Psoas muscle (tissue), 8 donors: ENCODE measurements around the gene BANF2. TPM values are rescaled to one million over a fixed set of nuclear protein-coding genes. Genes with fewer than 3 reads are reported as not detected.
A peak's percentile ranks its signal among the peaks of the same experiment; 100 is the strongest.

ENCODE experiments used
- ATAC-seq, 4 donors: fragments of 200-7000 bp; cut with Tn5 transposase; one replicate each; pipeline ENCODE4 v1.9.1; 2020; ENCODE audit warnings: moderate library complexity in 3 of 4, mild to moderate bottlenecking in 2 of 4
- DNase-seq, 2 donors: peaks; one replicate each; pipeline ENCODE4 v3.0.0-alpha.2; 2020
- H3K27ac ChIP-seq: fragments of 200-600 bp; one replicate; pipeline ENCODE4 v1.8.0; 2022
- H3K27me3 ChIP-seq, 3 donors: fragments of 200-600 bp in 1 of 3; one replicate each; pipeline versions ENCODE4 v1.6.1 to v1.8.0; 2013 to 2022; ENCODE audit warnings: low read length in 2 of 3, mild to moderate bottlenecking in 2 of 3, moderate library complexity in 1 of 3; ENCODE audit not compliant: insufficient read depth in 3 of 3
- H3K36me3 ChIP-seq, 2 donors: fragments of 200-600 bp in 1 of 2; one replicate each; pipeline versions ENCODE4 v1.6.1 to v1.8.0; 2013 to 2022; ENCODE audit warnings: low read depth in 1 of 2, mild to moderate bottlenecking in 1 of 2, moderate library complexity in 1 of 2; ENCODE audit not compliant: insufficient read depth in 1 of 2
- H3K4me1 ChIP-seq: fragments of 200-600 bp; one replicate; pipeline ENCODE4 v1.8.0; 2022
- H3K4me3 ChIP-seq: fragments of 200-600 bp; one replicate; pipeline ENCODE4 v1.8.0; 2022; ENCODE audit warnings: mild to moderate bottlenecking
- H3K9me3 ChIP-seq: fragments of 200-600 bp; one replicate; pipeline ENCODE4 v1.8.0; 2022
- WGBS, 3 donors: extraction: QIAGEN DNeasy Blood & Tissue Kit; methylation state at CpG; one replicate each; pipeline versions ENCODE4 v1.1.6 to v1.1.7; 2013; 5-methylcytosine and 5-hydroxymethylcytosine counted together
- intact Hi-C, 2 donors: fragments of 100-400 bp; cut with DNase I; formaldehyde crosslinking; loops; one replicate each; pipeline versions ENCODE4 v1.11.0 to v1.14.2; 2022
- polyA plus RNA-seq, 3 donors: library from polyadenylated mRNA; stranded (reverse); fragments of 200-250 nt; gene quantifications; one replicate each; pipeline ENCODE4 v1.2.3, GENCODE V29; 2013
- total RNA-seq, 4 donors: library from RNA; stranded (reverse); fragmentation: NEBNext Ultra II Directional in 2 of 4; extraction: Animal tissue kit (Norgen Biotek cat#: 25700) in 2 of 4; gene quantifications; one replicate each; pipeline versions ENCODE4 v1.2.1 to v1.2.4, GENCODE V29; 2021 to 2023
- TF ChIP-seq, protein P1 (sequence below): fragments of 200-600 bp; IDR thresholded peaks from one replicate; pipeline ENCODE4 v1.8.0; 2022; ENCODE audit warnings: antibody characterized with exemption
- donor health status: healthy with polysubstance abuse.
- donor health status: DM: no; HTN: no; CAD: no; lungs with moderate emphysema.
- donor health status: Bipolar disorder and iron deficiency.
- donor health status: healthy.
- donor health status: DM: yes; HTN: yes; CAD: no.
- donor health status: DM: no; HTN: no; CAD: no.
- donor health status: DM: no; HTN: no; CAD: no.
- donor health status: DM: yes; HTN: yes; CAD: no.

The BANF2 gene
- total and polyA plus RNA-seq, 7 donors = not detected

DNA sequence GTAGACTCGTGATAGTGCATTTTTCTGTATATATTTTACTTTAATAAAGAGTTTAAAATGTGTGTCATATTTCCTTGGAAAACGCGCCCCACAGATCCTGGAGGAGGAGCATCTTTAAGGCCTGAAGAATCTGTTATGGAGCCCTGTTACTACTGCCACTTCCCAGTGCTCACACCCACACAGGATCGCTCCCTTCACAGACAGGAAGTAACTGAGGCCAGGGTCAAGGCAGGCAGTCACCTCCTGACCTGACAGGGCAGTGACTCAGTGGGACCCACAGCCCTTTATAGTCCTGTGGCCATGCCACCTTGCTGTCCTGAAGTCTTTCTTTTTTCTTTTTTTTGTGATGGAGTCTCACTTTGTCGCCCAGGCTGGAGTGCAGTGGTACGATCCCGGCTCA is 26.7 kb upstream of the BANF2 start:
- Histone ChIP-seq H3K27ac (no peak overlapping the region), H3K36me3 (no peaks in the 10 kb centered on the region), H3K9me3 (no peaks in the 10 kb centered on the region), H3K4me1 (peaks cover 12% of the 10 kb centered on the region), H3K27me3 (no peaks in the 10 kb centered on the region), H3K4me3 (no peak overlapping the region)
- WGBS, 3 donors = 90 to 93% (median 90%) methylated on average over 7 of the region's 7 CpGs
- TF ChIP-seq, protein P1, sequence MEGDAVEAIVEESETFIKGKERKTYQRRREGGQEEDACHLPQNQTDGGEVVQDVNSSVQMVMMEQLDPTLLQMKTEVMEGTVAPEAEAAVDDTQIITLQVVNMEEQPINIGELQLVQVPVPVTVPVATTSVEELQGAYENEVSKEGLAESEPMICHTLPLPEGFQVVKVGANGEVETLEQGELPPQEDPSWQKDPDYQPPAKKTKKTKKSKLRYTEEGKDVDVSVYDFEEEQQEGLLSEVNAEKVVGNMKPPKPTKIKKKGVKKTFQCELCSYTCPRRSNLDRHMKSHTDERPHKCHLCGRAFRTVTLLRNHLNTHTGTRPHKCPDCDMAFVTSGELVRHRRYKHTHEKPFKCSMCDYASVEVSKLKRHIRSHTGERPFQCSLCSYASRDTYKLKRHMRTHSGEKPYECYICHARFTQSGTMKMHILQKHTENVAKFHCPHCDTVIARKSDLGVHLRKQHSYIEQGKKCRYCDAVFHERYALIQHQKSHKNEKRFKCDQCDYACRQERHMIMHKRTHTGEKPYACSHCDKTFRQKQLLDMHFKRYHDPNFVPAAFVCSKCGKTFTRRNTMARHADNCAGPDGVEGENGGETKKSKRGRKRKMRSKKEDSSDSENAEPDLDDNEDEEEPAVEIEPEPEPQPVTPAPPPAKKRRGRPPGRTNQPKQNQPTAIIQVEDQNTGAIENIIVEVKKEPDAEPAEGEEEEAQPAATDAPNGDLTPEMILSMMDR = no peak
- intact Hi-C loops = no loop called here
- no peak for DNase-seq
- ATAC-seq = no peak

DNA sequence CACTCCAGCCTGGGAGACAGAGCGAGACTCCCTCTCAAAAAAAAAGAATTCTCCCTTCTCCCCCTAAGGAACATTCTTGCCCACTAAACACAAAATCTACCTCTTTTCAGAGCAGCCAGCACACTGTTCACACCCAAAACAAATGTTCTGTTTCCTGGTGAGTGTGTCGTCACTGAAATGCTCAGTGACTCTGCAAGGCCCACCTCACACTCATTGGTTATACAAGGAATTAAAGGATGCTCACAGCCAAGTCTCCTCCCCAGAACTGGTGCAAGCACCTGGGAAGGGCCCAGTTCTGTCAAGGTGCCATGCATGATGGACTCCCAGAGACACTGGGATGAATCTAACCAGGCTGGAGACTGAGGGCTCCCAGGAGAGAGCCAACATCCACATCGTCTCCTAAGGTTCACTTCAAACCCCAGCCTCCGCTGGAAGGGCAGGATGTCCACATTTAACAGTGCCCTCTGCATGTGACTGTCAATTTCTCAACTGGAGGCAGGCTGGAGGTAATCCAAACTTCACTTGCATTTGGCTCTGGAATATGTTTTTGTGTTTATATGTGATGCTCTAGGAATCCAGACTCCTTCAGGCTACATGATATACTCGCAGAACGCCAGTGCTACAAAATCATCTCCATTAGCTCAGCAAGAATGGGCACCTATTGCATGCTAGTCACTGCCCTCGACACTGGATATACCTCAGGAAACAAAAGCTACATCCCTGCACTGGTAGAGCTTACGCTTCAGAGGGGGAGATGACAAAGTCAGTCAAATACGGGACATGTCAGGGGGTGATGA is 24.8 kb upstream of the BANF2 start:
- no peak overlapping the region for H3K27ac ChIP-seq
- TF ChIP-seq, protein P1 = no peak
- H3K27me3 ChIP-seq = no peaks in the 10 kb centered on the region
- ATAC-seq (peak in 3 of 4 donors; percentile 16 to 52 (median 23)), DNase-seq (no peak)
- WGBS, 3 donors = 45 to 59% (median 47%) methylated on average over 9 of the region's 9 CpGs
- H3K36me3 ChIP-seq = peaks cover 0 to 6% of the 10 kb centered on the region in 2 donors
- H3K4me3 ChIP-seq = no peak overlapping the region
- intact Hi-C loops = no loop called here
- H3K4me1 ChIP-seq = peaks cover 15% of the 10 kb centered on the region
- no peaks in the 10 kb centered on the region for H3K9me3 ChIP-seq

DNA sequence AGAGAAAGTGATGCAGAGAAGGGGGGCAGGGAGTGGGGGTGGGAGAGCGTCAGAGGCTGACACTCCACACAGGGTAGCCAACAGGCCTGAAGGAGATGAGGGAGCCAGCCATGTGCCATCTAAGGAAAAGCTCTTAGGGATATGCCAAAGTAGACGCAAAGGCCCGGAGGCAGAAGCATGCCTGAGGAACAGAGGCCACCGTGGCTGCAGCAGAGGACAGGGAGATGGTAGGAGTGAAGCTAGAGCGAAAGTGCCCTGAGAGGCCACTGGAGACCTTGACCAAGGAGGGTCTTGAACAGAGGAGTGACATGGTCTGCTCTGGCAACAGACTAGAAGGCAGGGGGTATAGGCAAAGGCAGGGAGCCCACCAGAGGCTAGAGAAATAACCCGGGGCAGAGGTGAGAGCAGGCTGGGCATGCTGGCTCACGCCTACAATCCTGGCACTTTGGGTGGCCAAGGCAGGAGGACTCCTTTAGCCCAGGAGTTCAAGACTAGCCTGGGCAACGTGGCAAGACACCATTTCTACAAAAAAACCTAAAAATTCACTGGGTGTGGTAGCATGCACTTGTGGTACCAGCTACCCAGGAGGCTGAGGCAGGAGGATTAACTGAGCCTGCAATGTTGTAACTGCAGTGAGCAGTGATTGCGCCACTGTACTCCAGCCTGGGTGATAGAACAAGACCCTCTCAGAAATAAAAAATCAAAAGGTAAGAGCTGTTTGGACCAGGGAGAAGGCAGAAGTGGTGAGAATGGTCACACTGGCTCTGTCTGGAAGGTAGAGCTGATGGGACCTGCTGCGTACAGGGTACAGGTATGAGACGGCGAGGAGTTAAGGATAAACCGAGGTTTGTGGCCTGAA is 24.0 kb upstream of the BANF2 start:
- TF ChIP-seq, protein P1 = no peak
- peaks cover 20% of the 10 kb centered on the region for H3K4me1 ChIP-seq
- 81 to 83% (median 82%) methylated on average over 13 of the region's 13 CpGs for WGBS, 3 donors
- intact Hi-C loops = no loop called here
- no peaks in the 10 kb centered on the region for H3K27me3 ChIP-seq
- DNase-seq (no peak), ATAC-seq (no peak)
- no peak overlapping the region for H3K4me3 ChIP-seq
- H3K36me3 ChIP-seq = peaks cover 0 to 6% of the 10 kb centered on the region in 2 donors
- H3K9me3 ChIP-seq = no peaks in the 10 kb centered on the region
- H3K27ac ChIP-seq = no peak overlapping the region

- Histone ChIP-seq H3K27ac (no peak overlapping the region), H3K9me3 (no peaks in the 10 kb centered on the region), H3K27me3 (no peaks in the 10 kb centered on the region), H3K4me1 (peaks cover 20% of the 10 kb centered on the region), H3K4me3 (no peak overlapping the region), H3K36me3 (peaks cover 0 to 6% of the 10 kb centered on the region in 2 donors)
- DNase-seq (no peak), ATAC-seq (no peak)
- TF ChIP-seq, protein P1 = no peak
- 74 to 84% (median 83%) methylated on average over 4 of the region's 4 CpGs for WGBS, 3 donors
- intact Hi-C loops = no loop called here
Observed at GRCh38 chr20:17676378-17676759, 23.4 kb upstream of the BANF2 start.
